Measurements from ENCODE around the gene DNASE1L3.

GRCh38 chr3:58148049-58148448, 62.7 kb downstream of the DNASE1L3 start:
- TF ChIP-seq CTCF (conservative IDR thresholded peaks at IDR 0.05): no peak
- TF ChIP-seq ZFX (IDR thresholded peaks at IDR 0.05): no peak

Data from C4-2B (cell line).